Progenitor cell of endocrine pancreas (in vitro differentiated cells): ENCODE data around the gene TMEM229B. TPM values are rescaled to one million over a fixed set of nuclear protein-coding genes. Genes with fewer than 3 reads are reported as not detected.

Source experiments
- DNase-seq: peaks from one replicate; pipeline ENCODE4 v3.0.0; 2021; ENCODE audit warnings: low spot score; ENCODE audit not compliant: unreplicated experiment
- H3K27ac Mint-ChIP-seq: 2 replicates; pipeline ENCODE4 v1.8.0; 2021; ENCODE audit warnings: mild to moderate bottlenecking, moderate library complexity, mixed read lengths
- H3K27me3 Mint-ChIP-seq: 2 replicates; pipeline ENCODE4 v1.8.0; 2021; ENCODE audit warnings: mixed read lengths
- H3K36me3 Mint-ChIP-seq: 2 replicates; pipeline ENCODE4 v1.8.0; 2022; ENCODE audit warnings: mixed read lengths; ENCODE audit not compliant: insufficient read depth
- H3K4me1 Mint-ChIP-seq: 2 replicates; pipeline ENCODE4 v1.8.0; 2021; ENCODE audit warnings: low read depth, mixed read lengths
- H3K4me3 Mint-ChIP-seq: 2 replicates; pipeline ENCODE4 v1.8.0; 2021; ENCODE audit warnings: low read depth, mild to moderate bottlenecking, moderate library complexity, mixed read lengths
- H3K9me3 Mint-ChIP-seq: 2 replicates; pipeline ENCODE4 v1.8.0; 2021; ENCODE audit warnings: low read depth, mixed read lengths
- CTCF ChIP-seq: fragments of 200-600 bp; sonication (generic); IDR thresholded peaks from one replicate; pipeline ENCODE4 v1.5.0; 2021; ENCODE audit warnings: antibody characterized with exemption, mild to moderate bottlenecking; ENCODE audit not compliant: unreplicated experiment
- total RNA-seq: library from RNA; stranded (reverse); gene quantifications from 2 replicates; pipeline ENCODE4 v1.2.1, GENCODE V29; 2021

Gene TMEM229B
- total RNA-seq, 1 donor from 2014 or later = 1.7 TPM

GRCh38 chr14:67493092-67493717, 4.7 kb upstream of the TMEM229B start:
- H3K36me3 Mint-ChIP-seq = peaks cover 3% of the 10 kb centered on the region
- DNase-seq = no peak
- H3K4me3 Mint-ChIP-seq = no peak overlapping the region
- TF ChIP-seq CTCF = no peak
- H3K9me3 Mint-ChIP-seq = peaks cover 9% of the 10 kb centered on the region
- H3K4me1 Mint-ChIP-seq = peaks cover 4% of the 10 kb centered on the region
- H3K27ac Mint-ChIP-seq = no peak overlapping the region
- H3K27me3 Mint-ChIP-seq = no peaks in the 10 kb centered on the region

GRCh38 chr14:67492538-67492937, 4.0 kb upstream of the TMEM229B start:
- TF ChIP-seq CTCF = no peak
- Mint-ChIP-seq H3K36me3 (peaks cover 3% of the 10 kb centered on the region), H3K4me1 (peaks cover 4% of the 10 kb centered on the region), H3K4me3 (no peak overlapping the region), H3K27me3 (no peaks in the 10 kb centered on the region), H3K27ac (no peak overlapping the region), H3K9me3 (peaks cover 9% of the 10 kb centered on the region)
- no peak for DNase-seq

- Mint-ChIP-seq H3K4me3 (no peak overlapping the region), H3K9me3 (peaks cover 9% of the 10 kb centered on the region), H3K27me3 (no peaks in the 10 kb centered on the region), H3K4me1 (peaks cover 4% of the 10 kb centered on the region), H3K27ac (no peak overlapping the region), H3K36me3 (peaks cover 3% of the 10 kb centered on the region)
- DNase-seq = no peak
- TF ChIP-seq CTCF = no peak
Measured at GRCh38 chr14:67491741-67492507, 3.4 kb upstream of the TMEM229B start.

- TF ChIP-seq CTCF = no peak
- H3K4me3 Mint-ChIP-seq = no peak overlapping the region
- peaks cover 9% of the 10 kb centered on the region for H3K9me3 Mint-ChIP-seq
- peaks cover 4% of the 10 kb centered on the region for H3K4me1 Mint-ChIP-seq
- H3K27me3 Mint-ChIP-seq = no peaks in the 10 kb centered on the region
- H3K36me3 Mint-ChIP-seq = peaks cover 3% of the 10 kb centered on the region
- no peak overlapping the region for H3K27ac Mint-ChIP-seq
- no peak for DNase-seq
Measured at GRCh38 chr14:67491285-67491684, 2.8 kb upstream of the TMEM229B start.

GRCh38 chr14:67490196-67490595, 1.7 kb upstream of the TMEM229B start:
- no peak for TF ChIP-seq CTCF
- peaks cover 3% of the 10 kb centered on the region for H3K36me3 Mint-ChIP-seq
- DNase-seq = no peak
- peaks cover 9% of the 10 kb centered on the region for H3K9me3 Mint-ChIP-seq
- H3K27ac Mint-ChIP-seq = no peak overlapping the region
- H3K4me3 Mint-ChIP-seq = no peak overlapping the region
- H3K27me3 Mint-ChIP-seq = no peaks in the 10 kb centered on the region
- peaks cover 4% of the 10 kb centered on the region for H3K4me1 Mint-ChIP-seq
